ENCODE measurements around the gene CRLF2. TPM values are rescaled to one million over a fixed set of nuclear protein-coding genes. Genes with fewer than 3 reads are reported as not detected.

CRLF2 gene
- polyA plus RNA-seq, 3 donors: 0.10 TPM; not detected in 2

Other genes with a start within 250 kb of the CRLF2 start
- 1 to 10 TPM; 2.9 to 4.1 (median 4.0) TPM for gene CSF2RA, start 56.2 kb upstream of the CRLF2 start, polyA plus RNA-seq (ENCODE audit: insufficient read length in 3 of 3)
- 10 to 100 TPM; 10.1 to 18.7 (median 14.8) TPM for gene IL3RA, start 124.1 kb upstream of the CRLF2 start, polyA plus RNA-seq (ENCODE audit: insufficient read length in 3 of 3)
- 100 to 1,000 TPM; 580 to 749 (median 737) TPM for gene SLC25A6, start 179.5 kb upstream of the CRLF2 start, polyA plus RNA-seq (ENCODE audit: insufficient read length in 3 of 3)
- gene ASMTL, start 240.3 kb upstream of the CRLF2 start, polyA plus RNA-seq (ENCODE audit: insufficient read length in 3 of 3): 10 to 100 TPM; 36.6 to 54.7 (median 49.3) TPM